Measurements from ENCODE around the gene CPSF4L. TPM values are rescaled to one million over a fixed set of nuclear protein-coding genes. Genes with fewer than 3 reads are reported as not detected.

CPSF4L gene
- total RNA-seq, 2 donors from 2014 or later = not detected

DNA sequence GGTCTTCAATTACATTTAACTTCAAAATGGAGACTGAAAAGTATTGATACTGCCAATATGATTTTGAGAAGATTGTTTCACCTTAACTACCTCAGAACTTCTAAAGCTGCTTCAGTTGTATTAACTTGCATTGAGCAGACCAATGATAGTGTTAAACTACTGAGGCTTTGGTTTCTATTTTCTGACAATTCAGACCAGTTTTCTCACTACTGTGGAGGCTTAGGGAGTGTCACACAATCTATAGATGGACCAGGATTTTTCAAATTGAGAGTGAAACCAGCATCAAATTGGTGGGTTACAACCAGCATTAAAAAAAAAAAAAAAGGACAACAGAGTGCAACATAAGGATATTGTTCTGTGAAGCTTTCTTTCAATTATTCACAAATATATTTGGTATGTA lies 47.7 kb downstream of the CPSF4L start:
- H3K4me1 ChIP-seq = no peaks in the 10 kb centered on the region
- TF ChIP-seq CTCF (IDR thresholded peaks at IDR 0.05) = no peak
- DNase-seq = no peak
- H3K9ac ChIP-seq (ENCODE audit: low read depth in 2 of 2, low read length in 2 of 2) = no peak overlapping the region
- no peak overlapping the region for H3K4me3 ChIP-seq
- no peak overlapping the region for H3K27ac ChIP-seq
- no peaks in the 10 kb centered on the region for H3K36me3 ChIP-seq
- intact Hi-C loops (cut with DNase I) = no loop called here
- H3K9me3 ChIP-seq = no peaks in the 10 kb centered on the region
- no peaks in the 10 kb centered on the region for H3K27me3 ChIP-seq

DNA sequence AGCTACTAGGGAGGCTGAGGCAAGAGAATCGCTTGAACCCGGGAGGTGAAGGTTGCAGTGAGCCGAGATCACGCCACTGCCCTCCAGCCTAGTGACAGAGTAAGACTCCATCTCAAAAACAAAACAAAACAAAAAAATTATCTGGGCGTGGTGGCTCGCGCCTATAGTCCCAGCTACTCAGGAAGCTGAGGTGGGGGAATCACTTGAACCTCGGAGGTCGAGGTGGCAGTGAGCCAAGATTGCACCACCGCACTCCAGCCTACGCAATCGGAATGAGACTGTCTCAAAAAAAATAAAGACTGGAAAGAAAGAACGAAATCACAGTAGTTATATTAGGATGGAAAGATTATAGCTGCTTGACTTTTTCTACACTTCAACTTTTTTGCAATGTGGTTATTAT lies 49.9 kb downstream of the CPSF4L start:
- no peak overlapping the region for H3K4me3 ChIP-seq
- no peak for DNase-seq
- no peak for TF ChIP-seq CTCF (IDR thresholded peaks at IDR 0.05)
- no peaks in the 10 kb centered on the region for H3K9me3 ChIP-seq
- H3K27me3 ChIP-seq = no peaks in the 10 kb centered on the region
- intact Hi-C loops (cut with DNase I) = no loop called here
- no peak overlapping the region for H3K27ac ChIP-seq
- H3K36me3 ChIP-seq = no peaks in the 10 kb centered on the region
- H3K4me1 ChIP-seq = no peaks in the 10 kb centered on the region
- H3K9ac ChIP-seq (ENCODE audit: low read depth in 2 of 2, low read length in 2 of 2) = no peak overlapping the region

DNA sequence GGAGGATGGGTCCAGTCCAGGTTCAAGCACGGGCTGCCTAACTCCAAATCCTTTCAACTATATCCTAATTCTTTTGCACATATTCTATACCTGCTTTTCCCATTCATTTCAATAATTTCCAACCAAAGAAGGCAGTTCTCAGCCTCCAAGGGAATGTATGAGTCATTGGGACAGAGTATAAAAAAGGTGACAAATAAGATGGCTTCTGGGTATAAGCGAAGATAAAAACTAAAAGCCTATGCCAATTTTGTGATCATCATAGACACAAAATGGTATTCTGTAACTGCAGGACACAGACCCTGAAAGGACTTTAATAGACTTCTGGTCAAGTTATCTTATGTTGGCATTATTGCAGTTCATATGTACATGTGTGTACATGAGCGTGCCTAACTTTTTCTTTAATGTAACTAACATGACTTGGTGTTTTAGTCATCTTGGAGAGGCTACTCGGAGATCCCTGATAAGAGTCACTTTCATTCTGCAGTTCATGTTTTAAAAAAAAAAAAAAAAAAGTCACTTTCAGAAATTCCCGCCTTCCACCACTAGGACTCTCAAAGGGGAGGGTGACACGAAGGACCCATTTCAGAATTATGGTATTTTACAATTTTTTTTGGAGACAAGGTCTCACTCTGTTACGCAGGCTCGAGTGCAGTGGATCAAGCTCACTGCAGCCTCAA lies 51.5 kb downstream of the CPSF4L start:
- Histone ChIP-seq H3K27ac (no peak overlapping the region), H3K9me3 (no peaks in the 10 kb centered on the region), H3K9ac (ENCODE audit: low read depth in 2 of 2, low read length in 2 of 2) (no peak overlapping the region), H3K4me3 (no peak overlapping the region), H3K4me1 (no peaks in the 10 kb centered on the region), H3K36me3 (no peaks in the 10 kb centered on the region), H3K27me3 (no peaks in the 10 kb centered on the region)
- intact Hi-C loops (cut with DNase I) = no loop called here
- no peak for DNase-seq
- TF ChIP-seq CTCF (IDR thresholded peaks at IDR 0.05) = no peak

DNA sequence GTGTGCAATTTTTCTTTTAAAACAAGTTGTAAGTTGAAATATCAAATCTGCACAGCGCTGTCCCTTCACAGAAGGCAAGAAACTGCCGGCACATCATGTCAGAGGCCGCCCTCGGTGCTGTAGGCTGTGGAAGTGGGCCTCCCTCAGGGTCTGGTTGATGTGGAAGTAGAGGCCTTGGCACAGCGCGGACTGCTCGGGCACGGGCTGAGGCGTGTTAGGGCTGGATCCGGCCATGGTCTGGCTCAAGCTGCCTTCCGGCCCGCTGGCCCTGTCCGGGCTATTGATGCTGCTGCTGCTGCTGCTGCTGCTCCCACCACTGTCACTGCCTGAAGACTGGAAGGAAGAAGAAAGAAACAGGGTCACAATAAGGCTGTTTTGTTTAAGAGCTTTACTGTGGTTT lies 52.2 kb downstream of the CPSF4L start:
- H3K36me3 ChIP-seq = no peaks in the 10 kb centered on the region
- H3K4me3 ChIP-seq = no peak overlapping the region
- no peak for TF ChIP-seq CTCF (IDR thresholded peaks at IDR 0.05)
- H3K27me3 ChIP-seq = no peaks in the 10 kb centered on the region
- no peak overlapping the region for H3K9ac ChIP-seq (ENCODE audit: low read depth in 2 of 2, low read length in 2 of 2)
- intact Hi-C loops (cut with DNase I) = no loop called here
- H3K27ac ChIP-seq = no peak overlapping the region
- H3K4me1 ChIP-seq = no peaks in the 10 kb centered on the region
- H3K9me3 ChIP-seq = no peaks in the 10 kb centered on the region
- no peak for DNase-seq

DNA sequence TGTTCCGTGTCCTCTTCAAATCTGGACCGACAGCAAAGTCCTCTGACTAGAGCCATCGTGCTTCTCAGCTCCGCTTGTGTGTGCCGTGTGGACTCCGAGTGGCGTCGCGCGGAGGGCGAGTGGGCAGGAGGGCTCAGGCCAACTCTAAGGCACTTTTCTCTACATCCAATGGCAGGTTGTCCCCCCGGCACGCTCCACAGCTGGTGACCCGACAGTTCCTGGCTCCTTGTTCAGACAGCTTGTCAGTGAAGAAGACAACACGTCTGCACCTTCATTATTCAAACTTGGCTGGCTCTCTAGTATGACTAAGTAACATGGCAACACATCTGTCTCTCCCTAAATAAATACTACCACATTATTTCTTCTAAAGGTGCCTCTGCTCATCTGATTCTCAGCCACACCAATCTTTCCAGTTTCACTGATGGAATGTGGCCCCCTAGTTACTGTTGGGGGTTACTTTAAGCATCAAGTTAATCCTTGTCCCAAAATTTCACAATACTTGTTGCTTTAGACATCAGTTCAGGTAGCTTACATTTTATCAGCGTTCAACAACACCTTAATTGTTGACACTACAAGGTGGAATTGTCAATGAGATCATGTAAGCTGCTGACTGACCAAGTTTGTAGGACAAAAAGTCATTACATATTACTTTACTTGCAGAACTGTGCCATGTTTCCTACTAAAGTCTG lies 53.4 kb downstream of the CPSF4L start:
- TF ChIP-seq CTCF (IDR thresholded peaks at IDR 0.05) = no peak
- no peak for DNase-seq
- peaks cover 4% of the 10 kb centered on the region for H3K4me1 ChIP-seq
- H3K27me3 ChIP-seq = no peaks in the 10 kb centered on the region
- H3K4me3 ChIP-seq = no peak overlapping the region
- intact Hi-C loops (cut with DNase I) = no loop called here
- no peak overlapping the region for H3K27ac ChIP-seq
- no peaks in the 10 kb centered on the region for H3K36me3 ChIP-seq
- H3K9me3 ChIP-seq = no peaks in the 10 kb centered on the region
- no peak overlapping the region for H3K9ac ChIP-seq (ENCODE audit: low read depth in 2 of 2, low read length in 2 of 2)

Measured in colonic mucosa (tissue), 4 donors.